Glutamatergic neuron (in vitro differentiated cells): ENCODE data around the gene CALR3. TPM values are rescaled to one million over a fixed set of nuclear protein-coding genes. Genes with fewer than 3 reads are reported as not detected.

Source experiments
- DNase-seq: peaks from one replicate; pipeline ENCODE4 v3.0.0; 2022
- H3K27ac Mint-ChIP-seq: one replicate; pipeline ENCODE4 v1.8.0; 2020; ENCODE audit warnings: mild to moderate bottlenecking, mixed read lengths, inconsistent platforms; ENCODE audit not compliant: unreplicated experiment
- H3K27me3 Mint-ChIP-seq: one replicate; pipeline ENCODE4 v1.8.0; 2020; ENCODE audit warnings: mild to moderate bottlenecking, moderate library complexity, mixed read lengths, inconsistent platforms; ENCODE audit not compliant: unreplicated experiment
- H3K36me3 Mint-ChIP-seq: one replicate; pipeline ENCODE4 v1.8.0; 2020; ENCODE audit warnings: mild to moderate bottlenecking, mixed read lengths, inconsistent platforms; ENCODE audit not compliant: unreplicated experiment
- H3K4me1 Mint-ChIP-seq: one replicate; pipeline ENCODE4 v1.8.0; 2020; ENCODE audit warnings: mild to moderate bottlenecking, low read depth, mixed read lengths, inconsistent platforms; ENCODE audit not compliant: unreplicated experiment
- H3K4me3 Mint-ChIP-seq: one replicate; pipeline ENCODE4 v1.8.0; 2020; ENCODE audit warnings: mild to moderate bottlenecking, mixed read lengths, inconsistent platforms; ENCODE audit not compliant: unreplicated experiment
- H3K9me3 Mint-ChIP-seq: one replicate; pipeline ENCODE4 v1.8.0; 2020; ENCODE audit warnings: mild to moderate bottlenecking, moderate library complexity, mixed read lengths, inconsistent platforms; ENCODE audit not compliant: unreplicated experiment
- total RNA-seq: library from RNA; stranded (reverse); fragmentation: NEBNext Ultra II Directional; extraction: Animal tissue kit (Norgen Biotek cat#: 25700); gene quantifications from one replicate; pipeline ENCODE4 v1.2.1, GENCODE V29; 2021; ENCODE audit not compliant: unreplicated experiment
- TF ChIP-seq, protein P1 (sequence below): fragments of 200-600 bp; sonication (generic); IDR thresholded peaks from one replicate; pipeline ENCODE4 v1.5.0; 2021; ENCODE audit not compliant: partially characterized antibody, unreplicated experiment

CALR3 gene
- total RNA-seq, 1 donor from 2014 or later = not detected

DNA sequence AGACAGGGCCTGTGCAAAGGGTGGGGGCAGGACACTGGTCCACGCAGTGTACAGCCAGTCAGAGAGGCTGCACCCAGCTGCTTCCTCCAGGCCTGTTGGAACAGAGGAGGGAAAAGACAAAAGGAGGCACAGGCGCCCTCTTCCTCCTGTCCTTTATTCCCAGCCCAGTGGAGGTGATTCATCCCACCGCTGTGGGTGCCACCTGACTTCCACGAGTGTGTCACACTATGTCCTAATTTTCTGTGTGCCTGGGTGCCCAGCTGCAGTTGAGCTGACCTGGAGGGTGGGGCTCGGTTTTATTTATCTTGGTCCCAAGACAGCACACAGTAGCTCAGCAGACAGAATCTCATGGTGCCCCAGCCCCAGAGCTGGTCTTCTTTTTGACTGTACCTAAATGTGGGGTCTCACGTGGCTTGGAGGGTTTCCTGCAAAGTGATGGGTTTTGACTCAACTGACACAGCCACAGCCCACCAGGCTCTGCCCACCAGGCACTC is 33.2 kb downstream of the CALR3 start:
- H3K36me3 Mint-ChIP-seq = peaks cover 4% of the 10 kb centered on the region
- peak overlapping the region; percentile 65 for H3K4me3 Mint-ChIP-seq
- H3K27me3 Mint-ChIP-seq = peaks cover 18% of the 10 kb centered on the region
- TF ChIP-seq, protein P1, sequence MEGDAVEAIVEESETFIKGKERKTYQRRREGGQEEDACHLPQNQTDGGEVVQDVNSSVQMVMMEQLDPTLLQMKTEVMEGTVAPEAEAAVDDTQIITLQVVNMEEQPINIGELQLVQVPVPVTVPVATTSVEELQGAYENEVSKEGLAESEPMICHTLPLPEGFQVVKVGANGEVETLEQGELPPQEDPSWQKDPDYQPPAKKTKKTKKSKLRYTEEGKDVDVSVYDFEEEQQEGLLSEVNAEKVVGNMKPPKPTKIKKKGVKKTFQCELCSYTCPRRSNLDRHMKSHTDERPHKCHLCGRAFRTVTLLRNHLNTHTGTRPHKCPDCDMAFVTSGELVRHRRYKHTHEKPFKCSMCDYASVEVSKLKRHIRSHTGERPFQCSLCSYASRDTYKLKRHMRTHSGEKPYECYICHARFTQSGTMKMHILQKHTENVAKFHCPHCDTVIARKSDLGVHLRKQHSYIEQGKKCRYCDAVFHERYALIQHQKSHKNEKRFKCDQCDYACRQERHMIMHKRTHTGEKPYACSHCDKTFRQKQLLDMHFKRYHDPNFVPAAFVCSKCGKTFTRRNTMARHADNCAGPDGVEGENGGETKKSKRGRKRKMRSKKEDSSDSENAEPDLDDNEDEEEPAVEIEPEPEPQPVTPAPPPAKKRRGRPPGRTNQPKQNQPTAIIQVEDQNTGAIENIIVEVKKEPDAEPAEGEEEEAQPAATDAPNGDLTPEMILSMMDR = no peak
- peaks cover 13% of the 10 kb centered on the region for H3K9me3 Mint-ChIP-seq
- H3K27ac Mint-ChIP-seq = peak overlapping the region; percentile 89
- no peak for DNase-seq
- H3K4me1 Mint-ChIP-seq = peaks cover 63% of the 10 kb centered on the region

DNA sequence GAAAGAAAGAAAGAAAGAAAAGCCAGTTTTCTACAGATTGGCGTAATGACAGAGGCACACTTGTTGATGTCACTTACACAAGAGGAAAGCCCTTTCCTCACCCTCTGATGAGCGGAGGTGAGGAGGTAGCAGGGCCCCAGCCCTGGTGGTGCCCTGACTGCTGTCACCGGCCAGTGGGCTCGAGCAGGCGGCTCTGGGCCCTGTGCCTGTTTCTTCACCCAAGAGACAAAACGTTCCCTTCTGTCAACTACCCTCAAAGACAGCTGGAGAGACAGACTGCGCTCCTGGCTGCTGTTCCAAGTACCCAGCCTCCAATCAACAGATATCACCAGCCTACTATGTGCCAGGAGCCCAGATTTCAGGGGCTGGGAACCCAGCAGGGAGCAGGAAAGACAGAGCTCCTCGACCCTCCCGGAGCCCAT is 34.3 kb downstream of the CALR3 start:
- TF ChIP-seq, protein P1 = no peak
- Mint-ChIP-seq H3K36me3 (peaks cover 4% of the 10 kb centered on the region), H3K27ac (peak overlapping the region; percentile 86), H3K4me1 (peaks cover 62% of the 10 kb centered on the region), H3K4me3 (peak overlapping the region; percentile 61), H3K9me3 (peaks cover 19% of the 10 kb centered on the region), H3K27me3 (peaks cover 18% of the 10 kb centered on the region)
- no peak for DNase-seq

DNA sequence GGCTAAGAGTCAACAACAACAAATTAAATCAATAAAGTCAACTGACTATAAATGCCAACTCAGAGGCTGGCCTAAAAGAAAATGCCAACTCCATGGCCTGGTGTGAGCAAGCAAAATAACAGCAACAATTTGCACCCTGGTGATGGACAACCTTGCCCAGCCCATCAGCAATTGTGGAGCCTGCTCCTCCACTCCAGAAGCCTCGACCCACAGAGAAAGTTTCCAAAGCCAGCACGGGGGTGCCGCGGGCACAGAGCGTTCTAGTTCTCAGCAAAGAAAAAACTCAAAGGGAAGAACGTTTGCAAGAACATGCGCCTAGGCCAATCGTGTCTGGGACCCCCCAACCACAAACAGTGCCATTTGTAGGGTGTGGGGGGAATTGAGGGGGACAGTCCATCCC is 35.5 kb downstream of the CALR3 start:
- peaks cover 18% of the 10 kb centered on the region for H3K27me3 Mint-ChIP-seq
- TF ChIP-seq, protein P1 = no peak
- H3K4me3 Mint-ChIP-seq = peak overlapping the region; percentile 42
- H3K9me3 Mint-ChIP-seq = peaks cover 23% of the 10 kb centered on the region
- peaks cover 4% of the 10 kb centered on the region for H3K36me3 Mint-ChIP-seq
- peaks cover 64% of the 10 kb centered on the region for H3K4me1 Mint-ChIP-seq
- no peak overlapping the region for H3K27ac Mint-ChIP-seq
- no peak for DNase-seq

DNA sequence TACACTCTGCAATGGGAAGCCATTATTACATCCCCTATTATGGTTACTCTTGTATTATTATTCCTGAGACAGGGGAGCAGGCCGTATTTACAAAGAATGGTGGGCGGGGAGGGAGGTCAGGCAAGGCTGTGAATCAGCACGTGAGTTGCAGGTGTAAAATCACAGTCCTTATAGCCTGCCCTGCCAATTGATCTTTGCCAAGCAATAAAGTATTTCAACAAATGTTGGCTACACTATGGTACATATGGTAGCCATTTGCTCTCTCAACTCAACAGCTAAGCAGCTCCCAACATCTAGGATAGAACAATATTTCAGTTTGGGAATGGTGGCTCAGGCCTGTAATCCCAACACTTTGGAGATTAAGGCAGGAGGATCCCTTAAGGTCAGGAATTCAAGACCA is 36.3 kb downstream of the CALR3 start:
- Mint-ChIP-seq H3K9me3 (peaks cover 23% of the 10 kb centered on the region), H3K27ac (no peak overlapping the region), H3K4me3 (no peak overlapping the region), H3K4me1 (peaks cover 59% of the 10 kb centered on the region), H3K27me3 (peaks cover 14% of the 10 kb centered on the region), H3K36me3 (peaks cover 4% of the 10 kb centered on the region)
- DNase-seq = no peak
- TF ChIP-seq, protein P1 = no peak

DNA sequence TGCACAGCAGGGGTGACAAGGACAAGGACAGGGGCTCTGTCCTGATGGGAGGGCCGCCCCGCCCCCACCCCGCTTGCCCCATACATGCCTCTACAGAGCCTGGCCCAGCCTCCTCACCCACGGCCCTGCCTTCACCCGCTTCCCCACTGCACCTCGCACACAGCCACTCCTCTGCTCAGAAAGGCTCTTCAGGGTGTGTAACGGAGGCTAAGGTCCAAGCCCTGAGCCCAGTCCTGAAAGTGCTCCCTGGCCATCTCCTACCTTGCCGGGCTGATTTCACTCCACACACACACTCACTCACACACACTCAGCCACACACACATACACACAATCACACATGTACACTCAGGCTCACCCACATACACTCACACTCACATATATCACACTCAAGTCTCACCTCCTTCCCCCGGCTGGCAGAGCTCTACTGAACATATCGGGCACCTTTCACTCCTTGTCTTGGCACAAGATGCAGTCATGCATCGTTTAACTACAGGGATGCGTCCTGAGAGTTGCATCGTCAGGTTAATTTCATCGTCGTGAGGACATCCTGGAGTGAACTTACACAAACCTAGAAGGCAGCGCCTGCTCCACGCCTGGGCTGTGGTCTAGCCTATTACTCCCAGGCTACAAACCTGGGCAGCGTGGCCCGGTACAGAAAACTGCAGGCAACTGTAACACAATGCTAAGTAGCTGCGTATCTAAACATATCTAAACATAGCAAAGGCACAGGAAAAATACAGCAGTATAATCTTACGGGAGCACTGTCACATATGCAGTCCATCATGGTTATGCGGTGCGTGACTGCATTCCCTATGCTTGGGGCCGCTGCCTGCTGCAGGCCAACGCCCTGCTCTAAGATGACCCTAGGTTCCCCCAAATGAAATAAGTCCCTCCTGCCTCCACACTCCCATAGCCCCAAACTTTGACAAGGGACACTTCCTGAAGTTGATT is 37.3 kb downstream of the CALR3 start:
- peaks cover 60% of the 10 kb centered on the region for H3K4me1 Mint-ChIP-seq
- peak overlapping the region; percentile 62 for H3K4me3 Mint-ChIP-seq

More for the DNA sequence above, 37.3 kb downstream of the CALR3 start:
- H3K27me3 Mint-ChIP-seq = peaks cover 11% of the 10 kb centered on the region
- no peak for DNase-seq
- peak overlapping the region; percentile 93 for H3K27ac Mint-ChIP-seq
- H3K36me3 Mint-ChIP-seq = peaks cover 2% of the 10 kb centered on the region
- H3K9me3 Mint-ChIP-seq = peaks cover 19% of the 10 kb centered on the region
- TF ChIP-seq, protein P1 = no peak
